GM23338 (cell line): ENCODE results near the gene SYP. TPM values are rescaled to one million over a fixed set of nuclear protein-coding genes. Genes with fewer than 3 reads are reported as not detected.

Experiments
- ATAC-seq: fragments of 200-7000 bp; cut with Tn5 transposase; 3 replicates; pipeline ENCODE4 v1.9.1; 2020
- DNase-seq: peaks from one replicate; pipeline ENCODE4 v3.0.0-alpha.2; 2015; ENCODE audit warnings: low spot score
- H2AFZ ChIP-seq: fragments of 200-600 bp; sonication (generic); 2 replicates; pipeline ENCODE4 v1.8.0; 2016; ENCODE audit warnings: antibody characterized with exemption, mild to moderate bottlenecking, moderate library complexity
- H3F3A ChIP-seq: fragments of 200-600 bp; sonication (generic); replicated peaks from 2 replicates; pipeline ENCODE4 v1.8.0; 2017; ENCODE audit warnings: antibody characterized with exemption, mixed run types, low read depth
- H3K27ac ChIP-seq: fragments of 200-600 bp; sonication (generic); 2 replicates; pipeline ENCODE4 v1.6.1; 2016; ENCODE audit warnings: low read depth
- H3K27me3 ChIP-seq: fragments of 200-600 bp; sonication (generic); 2 replicates; pipeline ENCODE4 v1.8.0; 2016; ENCODE audit warnings: mild to moderate bottlenecking, mixed run types, moderate library complexity; ENCODE audit not compliant: insufficient read depth
- H3K36me3 ChIP-seq: fragments of 200-600 bp; sonication (generic); 2 replicates; pipeline ENCODE4 v1.8.0; 2016; ENCODE audit warnings: mild to moderate bottlenecking; ENCODE audit not compliant: insufficient read depth
- H3K4me1 ChIP-seq: fragments of 200-600 bp; sonication (generic); 2 replicates; pipeline ENCODE4 v1.8.0; 2016; ENCODE audit warnings: mild to moderate bottlenecking, moderate library complexity; ENCODE audit not compliant: insufficient read depth
- H3K4me2 ChIP-seq: fragments of 200-600 bp; sonication (generic); 2 replicates; pipeline ENCODE4 v1.7.1; 2017; ENCODE audit warnings: mixed run types
- H3K4me3 ChIP-seq: fragments of 200-600 bp; sonication (generic); 2 replicates; pipeline ENCODE4 v1.6.1; 2016; ENCODE audit warnings: mixed run types
- H3K79me2 ChIP-seq: fragments of 200-600 bp; sonication (generic); replicated peaks from 2 replicates; pipeline ENCODE4 v1.8.0; 2017; ENCODE audit warnings: mild to moderate bottlenecking; ENCODE audit not compliant: insufficient read depth
- H3K9me2 ChIP-seq: fragments of 200-600 bp; sonication (generic); 2 replicates; pipeline ENCODE4 v1.8.0; 2017; ENCODE audit not compliant: insufficient read depth
- H4K20me1 ChIP-seq: fragments of 200-600 bp; sonication (generic); replicated peaks from 2 replicates; pipeline ENCODE4 v1.8.0; 2017; ENCODE audit warnings: mild to moderate bottlenecking; ENCODE audit not compliant: insufficient read depth
- H3K27ac Mint-ChIP-seq: 2 replicates; pipeline ENCODE4 v1.8.0; 2020; ENCODE audit warnings: inconsistent platforms, mild to moderate bottlenecking, moderate library complexity, mixed read lengths
- H3K27me3 Mint-ChIP-seq: 3 replicates; pipeline ENCODE4 v1.8.0; 2022; ENCODE audit warnings: low read depth, mild to moderate bottlenecking, moderate library complexity, mixed read lengths, inconsistent platforms; ENCODE audit not compliant: insufficient read depth, poor library complexity
- H3K36me3 Mint-ChIP-seq: 3 replicates; pipeline ENCODE4 v1.8.0; 2021; ENCODE audit warnings: low read depth, mild to moderate bottlenecking, inconsistent platforms, moderate library complexity, mixed read lengths
- H3K4me1 Mint-ChIP-seq: 3 replicates; pipeline ENCODE4 v1.8.0; 2020; ENCODE audit warnings: mild to moderate bottlenecking, inconsistent platforms, mixed read lengths
- H3K4me3 Mint-ChIP-seq: 3 replicates; pipeline ENCODE4 v1.8.0; 2021; ENCODE audit warnings: moderate library complexity, mild to moderate bottlenecking, inconsistent platforms, mixed read lengths
- H3K9me3 Mint-ChIP-seq: 3 replicates; pipeline ENCODE4 v1.8.0; 2020; ENCODE audit warnings: moderate library complexity, mild to moderate bottlenecking, inconsistent platforms, mixed read lengths
- CREB1 ChIP-seq: fragments of 250-450 bp; sonication (Bioruptor Pico); IDR thresholded peaks from 2 replicates; pipeline ENCODE4 v1.5.0; 2020; ENCODE audit warnings: low read depth, mild to moderate bottlenecking, moderate library complexity
- EZH2 ChIP-seq: fragments of 200-600 bp; sonication (generic); IDR thresholded peaks from one replicate; pipeline ENCODE4 v1.8.0; 2017; ENCODE audit warnings: antibody characterized with exemption, mild to moderate bottlenecking, low read depth; ENCODE audit not compliant: unreplicated experiment
- EZH2phosphoT487 ChIP-seq: fragments of 200-600 bp; sonication (generic); IDR thresholded peaks from one replicate; pipeline ENCODE4 v1.8.1; 2018; ENCODE audit warnings: antibody characterized with exemption; ENCODE audit not compliant: unreplicated experiment
- NANOG ChIP-seq: IDR thresholded peaks from 2 replicates; pipeline ENCODE4 v1.6.1; 2016; ENCODE audit warnings: antibody characterized with exemption, borderline replicate concordance
- POLR2AphosphoS5 ChIP-seq: IDR thresholded peaks from 2 replicates; pipeline ENCODE4 v1.6.1; 2016; ENCODE audit warnings: antibody characterized with exemption, low read depth
- ZNF114 ChIP-seq: fragments of 250-450 bp; sonication (Bioruptor Pico); IDR thresholded peaks from 2 replicates; pipeline ENCODE4 v1.5.0; 2020; ENCODE audit warnings: mild to moderate bottlenecking, moderate library complexity
- ZNF331 ChIP-seq: fragments of 250-450 bp; sonication (Bioruptor Pico); IDR thresholded peaks from 2 replicates; pipeline ENCODE4 v1.5.0; 2020; ENCODE audit warnings: low read depth, mild to moderate bottlenecking, moderate library complexity
- polyA plus RNA-seq: library from polyadenylated mRNA; unstranded; fragments of >200 nt; fragmentation: Nextera tagmentation; extraction: Ambion mirVana; gene quantifications from 2 replicates; pipeline ENCODE4 v1.2.1, GENCODE V29; 2016
- total RNA-seq: library from RNA; depleted of rRNA; stranded (reverse); fragments of >200 nt; shearing (Covaris generic); gene quantifications from 2 replicates; pipeline ENCODE4 v1.2.3, GENCODE V29; 2014
- TF ChIP-seq, protein P1 (sequence below): fragments of 250-450 bp; sonication (Bioruptor Pico); IDR thresholded peaks from 2 replicates; pipeline ENCODE4 v1.5.0; 2020; ENCODE audit warnings: mild to moderate bottlenecking, moderate library complexity
- TF ChIP-seq, protein P2 (sequence below): IDR thresholded peaks from 2 replicates; pipeline ENCODE4 v1.6.1; 2016; ENCODE audit warnings: antibody characterized with exemption

SYP gene
- total and polyA plus RNA-seq, 2 experiments from 2014 or later: 3.7 to 9.1 TPM

DNA sequence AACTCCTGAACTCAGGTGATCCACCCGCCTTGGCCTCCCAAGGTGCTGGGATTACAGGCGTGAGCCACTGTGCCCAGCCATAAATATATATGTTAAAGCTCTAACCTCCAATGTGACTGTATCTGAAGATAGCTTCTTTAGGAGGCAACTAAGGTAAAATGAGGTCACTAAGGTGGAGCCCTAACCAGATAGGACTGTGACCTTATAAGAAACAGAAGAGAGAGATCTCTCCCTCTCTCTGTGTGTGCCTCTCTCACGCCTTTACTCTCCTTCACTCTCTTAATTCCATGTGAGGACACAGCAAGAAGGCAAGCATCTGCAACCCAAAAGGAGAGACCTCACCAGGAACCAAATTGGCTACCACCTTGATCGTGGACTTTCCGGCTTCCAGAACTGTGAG, 38.4 kb downstream of the SYP start (continued):
- TF ChIP-seq, protein P1, sequence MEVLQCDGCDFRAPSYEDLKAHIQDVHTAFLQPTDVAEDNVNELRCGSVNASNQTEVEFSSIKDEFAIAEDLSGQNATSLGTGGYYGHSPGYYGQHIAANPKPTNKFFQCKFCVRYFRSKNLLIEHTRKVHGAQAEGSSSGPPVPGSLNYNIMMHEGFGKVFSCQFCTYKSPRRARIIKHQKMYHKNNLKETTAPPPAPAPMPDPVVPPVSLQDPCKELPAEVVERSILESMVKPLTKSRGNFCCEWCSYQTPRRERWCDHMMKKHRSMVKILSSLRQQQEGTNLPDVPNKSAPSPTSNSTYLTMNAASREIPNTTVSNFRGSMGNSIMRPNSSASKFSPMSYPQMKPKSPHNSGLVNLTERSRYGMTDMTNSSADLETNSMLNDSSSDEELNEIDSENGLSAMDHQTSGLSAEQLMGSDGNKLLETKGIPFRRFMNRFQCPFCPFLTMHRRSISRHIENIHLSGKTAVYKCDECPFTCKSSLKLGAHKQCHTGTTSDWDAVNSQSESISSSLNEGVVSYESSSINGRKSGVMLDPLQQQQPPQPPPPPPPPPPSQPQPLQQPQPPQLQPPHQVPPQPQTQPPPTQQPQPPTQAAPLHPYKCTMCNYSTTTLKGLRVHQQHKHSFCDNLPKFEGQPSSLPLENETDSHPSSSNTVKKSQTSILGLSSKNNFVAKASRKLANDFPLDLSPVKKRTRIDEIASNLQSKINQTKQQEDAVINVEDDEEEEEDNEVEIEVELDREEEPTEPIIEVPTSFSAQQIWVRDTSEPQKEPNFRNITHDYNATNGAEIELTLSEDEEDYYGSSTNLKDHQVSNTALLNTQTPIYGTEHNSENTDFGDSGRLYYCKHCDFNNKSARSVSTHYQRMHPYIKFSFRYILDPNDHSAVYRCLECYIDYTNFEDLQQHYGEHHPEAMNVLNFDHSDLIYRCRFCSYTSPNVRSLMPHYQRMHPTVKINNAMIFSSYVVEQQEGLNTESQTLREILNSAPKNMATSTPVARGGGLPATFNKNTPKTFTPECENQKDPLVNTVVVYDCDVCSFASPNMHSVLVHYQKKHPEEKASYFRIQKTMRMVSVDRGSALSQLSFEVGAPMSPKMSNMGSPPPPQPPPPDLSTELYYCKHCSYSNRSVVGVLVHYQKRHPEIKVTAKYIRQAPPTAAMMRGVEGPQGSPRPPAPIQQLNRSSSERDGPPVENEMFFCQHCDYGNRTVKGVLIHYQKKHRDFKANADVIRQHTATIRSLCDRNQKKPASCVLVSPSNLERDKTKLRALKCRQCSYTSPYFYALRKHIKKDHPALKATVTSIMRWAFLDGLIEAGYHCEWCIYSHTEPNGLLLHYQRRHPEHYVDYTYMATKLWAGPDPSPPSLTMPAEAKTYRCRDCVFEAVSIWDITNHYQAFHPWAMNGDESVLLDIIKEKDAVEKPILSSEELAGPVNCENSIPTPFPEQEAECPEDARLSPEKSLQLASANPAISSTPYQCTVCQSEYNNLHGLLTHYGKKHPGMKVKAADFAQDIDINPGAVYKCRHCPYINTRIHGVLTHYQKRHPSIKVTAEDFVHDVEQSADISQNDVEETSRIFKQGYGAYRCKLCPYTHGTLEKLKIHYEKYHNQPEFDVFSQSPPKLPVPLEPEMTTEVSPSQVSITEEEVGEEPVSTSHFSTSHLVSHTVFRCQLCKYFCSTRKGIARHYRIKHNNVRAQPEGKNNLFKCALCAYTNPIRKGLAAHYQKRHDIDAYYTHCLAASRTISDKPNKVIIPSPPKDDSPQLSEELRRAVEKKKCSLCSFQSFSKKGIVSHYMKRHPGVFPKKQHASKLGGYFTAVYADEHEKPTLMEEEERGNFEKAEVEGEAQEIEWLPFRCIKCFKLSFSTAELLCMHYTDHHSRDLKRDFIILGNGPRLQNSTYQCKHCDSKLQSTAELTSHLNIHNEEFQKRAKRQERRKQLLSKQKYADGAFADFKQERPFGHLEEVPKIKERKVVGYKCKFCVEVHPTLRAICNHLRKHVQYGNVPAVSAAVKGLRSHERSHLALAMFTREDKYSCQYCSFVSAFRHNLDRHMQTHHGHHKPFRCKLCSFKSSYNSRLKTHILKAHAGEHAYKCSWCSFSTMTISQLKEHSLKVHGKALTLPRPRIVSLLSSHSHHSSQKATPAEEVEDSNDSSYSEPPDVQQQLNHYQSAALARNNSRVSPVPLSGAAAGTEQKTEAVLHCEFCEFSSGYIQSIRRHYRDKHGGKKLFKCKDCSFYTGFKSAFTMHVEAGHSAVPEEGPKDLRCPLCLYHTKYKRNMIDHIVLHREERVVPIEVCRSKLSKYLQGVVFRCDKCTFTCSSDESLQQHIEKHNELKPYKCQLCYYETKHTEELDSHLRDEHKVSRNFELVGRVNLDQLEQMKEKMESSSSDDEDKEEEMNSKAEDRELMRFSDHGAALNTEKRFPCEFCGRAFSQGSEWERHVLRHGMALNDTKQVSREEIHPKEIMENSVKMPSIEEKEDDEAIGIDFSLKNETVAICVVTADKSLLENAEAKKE (CRISPR knock-in tag): no peak
- TF ChIP-seq POLR2AphosphoS5 (no peak), NANOG (no peak), EZH2phosphoT487 (no peak)

DNA sequence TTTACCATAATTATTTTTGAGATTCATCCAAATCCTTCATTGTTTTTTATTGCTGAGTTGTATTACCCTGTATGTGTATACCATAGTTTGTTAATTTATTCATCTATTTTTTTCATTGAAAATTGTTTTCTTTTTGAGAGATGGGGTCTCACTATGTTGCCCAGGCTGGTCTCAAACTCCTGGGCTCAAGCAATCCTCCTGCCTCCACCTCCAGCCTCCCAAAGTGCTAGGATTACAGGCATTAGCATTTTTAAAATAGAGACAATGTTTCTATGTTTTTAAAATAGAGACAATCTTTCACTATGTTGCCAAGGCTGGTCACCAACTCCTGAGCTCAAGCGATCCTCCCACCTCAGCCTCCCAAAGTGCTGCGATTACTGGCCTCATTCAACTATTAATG, 39.1 kb downstream of the SYP start:
- Mint-ChIP-seq H3K27me3 (peaks cover 22% of the 10 kb centered on the region), H3K27ac (no peak overlapping the region), H3K4me3 (no peak overlapping the region), H3K9me3 (no peaks in the 10 kb centered on the region; the same call in 2 of the 3 replicates), H3K36me3 (no peaks in the 10 kb centered on the region), H3K4me1 (peaks cover 10% of the 10 kb centered on the region)
- Histone ChIP-seq H3K4me3 (no peak overlapping the region), H2AFZ (no peak overlapping the region), H3K36me3 (no peaks in the 10 kb centered on the region), H4K20me1 (no peaks in the 10 kb centered on the region), H3K4me2 (no peak overlapping the region), H3K79me2 (no peaks in the 10 kb centered on the region), H3K27ac (no peak overlapping the region), H3F3A (no peaks in the 10 kb centered on the region), H3K27me3 (peaks cover 62% of the 10 kb centered on the region), H3K4me1 (no peaks in the 10 kb centered on the region; the same call in 1 of the 2 replicates), H3K9me2 (no peaks in the 10 kb centered on the region)
- ATAC-seq (no peak), DNase-seq (no peak)
- TF ChIP-seq ZNF114 (CRISPR knock-in tag) (no peak), CREB1 (CRISPR knock-in tag) (no peak), NANOG (no peak), ZNF331 (CRISPR knock-in tag) (no peak), EZH2 (no peak), POLR2AphosphoS5 (no peak)
- TF ChIP-seq, protein P1 (CRISPR knock-in tag): no peak
- TF ChIP-seq, protein P2, sequence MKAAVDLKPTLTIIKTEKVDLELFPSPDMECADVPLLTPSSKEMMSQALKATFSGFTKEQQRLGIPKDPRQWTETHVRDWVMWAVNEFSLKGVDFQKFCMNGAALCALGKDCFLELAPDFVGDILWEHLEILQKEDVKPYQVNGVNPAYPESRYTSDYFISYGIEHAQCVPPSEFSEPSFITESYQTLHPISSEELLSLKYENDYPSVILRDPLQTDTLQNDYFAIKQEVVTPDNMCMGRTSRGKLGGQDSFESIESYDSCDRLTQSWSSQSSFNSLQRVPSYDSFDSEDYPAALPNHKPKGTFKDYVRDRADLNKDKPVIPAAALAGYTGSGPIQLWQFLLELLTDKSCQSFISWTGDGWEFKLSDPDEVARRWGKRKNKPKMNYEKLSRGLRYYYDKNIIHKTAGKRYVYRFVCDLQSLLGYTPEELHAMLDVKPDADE: no peak
